Measurements from ENCODE around the gene TTC39C.

Gene TTC39C

DNA sequence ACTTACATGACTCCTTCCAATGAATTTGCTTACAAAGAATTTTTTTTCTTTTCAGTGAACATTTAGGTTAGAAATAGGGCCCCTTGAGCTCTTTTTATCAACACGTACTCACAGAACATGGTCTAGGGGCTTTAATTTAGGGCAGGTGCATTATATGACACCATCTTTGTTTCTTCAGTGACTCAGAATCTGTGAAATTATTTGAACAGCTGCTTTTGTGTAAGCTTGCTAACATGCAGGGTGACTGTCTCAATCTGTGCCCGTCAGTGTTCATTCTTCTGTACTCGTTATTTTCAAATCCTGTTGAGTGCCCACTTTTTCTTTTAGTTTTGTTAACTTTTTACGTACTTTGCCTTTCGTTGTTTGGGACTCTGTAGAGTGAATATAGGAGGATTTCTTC, 71.5 kb downstream of the TTC39C start:
- DNase-seq (ENCODE audit: low read depth, low spot score) = no peak

DNA sequence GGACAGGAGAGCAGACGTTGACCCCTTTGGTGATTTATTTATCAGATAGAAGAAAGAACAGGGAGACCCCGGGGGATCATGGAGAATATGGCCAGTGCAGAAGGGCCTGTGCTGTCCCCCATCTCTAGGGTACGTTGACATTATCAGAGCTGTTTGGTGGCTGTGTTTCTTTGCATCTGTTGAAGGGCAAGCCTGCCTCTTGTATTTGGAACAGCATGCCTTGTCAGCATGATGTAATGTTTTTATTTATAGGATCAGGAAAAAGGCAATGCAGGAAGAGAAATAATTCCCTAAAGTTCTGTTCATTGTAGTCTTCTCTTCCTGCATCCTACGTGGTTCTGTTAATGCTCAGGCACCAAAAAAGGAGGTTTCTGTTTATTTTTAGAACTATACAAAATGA, 74.5 kb downstream of the TTC39C start:
- no peak for DNase-seq (ENCODE audit: low read depth, low spot score)

DNA sequence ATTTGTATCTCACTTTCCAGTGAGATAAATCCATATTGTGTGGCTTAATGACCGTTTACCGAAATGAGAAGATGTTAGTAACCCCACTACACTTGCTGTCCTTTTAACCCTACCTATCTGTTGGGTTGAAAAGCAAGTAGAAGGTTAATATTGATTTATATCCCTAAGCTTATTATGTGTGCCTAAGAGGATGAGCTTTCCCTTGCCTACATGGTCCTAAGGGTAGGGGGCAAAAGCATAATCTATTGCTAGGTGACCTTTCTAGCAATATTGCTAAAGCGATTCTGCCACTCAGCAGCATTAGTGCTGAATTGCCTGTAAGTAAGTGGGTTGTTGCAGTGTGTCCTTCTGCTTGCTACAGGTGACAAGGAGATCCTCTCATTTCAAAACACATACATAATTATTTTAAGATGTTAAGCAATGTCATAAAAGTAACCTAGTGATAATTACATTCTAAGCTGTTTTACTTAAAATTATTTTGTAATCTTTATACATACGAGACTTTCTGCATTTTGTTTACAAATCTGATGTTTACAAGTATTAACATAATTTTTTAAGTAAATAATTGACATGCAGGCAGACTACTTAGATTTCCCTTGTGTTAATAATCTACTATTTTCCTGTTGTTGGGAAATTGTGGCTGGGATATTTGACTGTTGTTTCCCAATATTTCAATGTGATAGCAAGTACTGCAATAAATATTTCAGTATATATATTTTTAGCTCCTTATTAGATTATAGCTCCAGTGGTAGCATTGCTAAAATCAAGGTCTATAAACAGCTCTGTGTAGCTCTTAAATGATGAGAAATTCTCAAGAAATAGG, 75.2 kb downstream of the TTC39C start:
- DNase-seq (ENCODE audit: low read depth, low spot score) = no peak

DNA sequence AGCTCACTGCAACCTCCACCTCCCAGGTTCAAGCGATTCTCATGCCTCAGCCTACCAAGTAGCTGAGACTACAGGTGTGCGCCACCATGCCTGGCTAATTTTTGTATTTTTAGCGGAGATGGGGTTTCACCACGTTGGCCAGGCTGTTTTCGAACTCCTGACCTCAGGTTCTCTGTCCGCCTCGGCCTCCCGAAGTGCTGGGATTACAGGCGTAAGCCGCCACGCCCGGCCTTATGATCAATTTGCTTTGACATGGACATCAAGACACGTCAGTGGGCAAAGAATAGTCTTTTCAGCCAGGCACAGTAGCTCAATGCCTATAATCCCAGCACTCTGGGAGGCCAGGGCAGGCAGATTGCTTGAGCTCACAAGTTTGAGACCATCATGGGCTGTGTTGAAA, 76.3 kb downstream of the TTC39C start:
- DNase-seq (ENCODE audit: low read depth, low spot score) = no peak

DNA sequence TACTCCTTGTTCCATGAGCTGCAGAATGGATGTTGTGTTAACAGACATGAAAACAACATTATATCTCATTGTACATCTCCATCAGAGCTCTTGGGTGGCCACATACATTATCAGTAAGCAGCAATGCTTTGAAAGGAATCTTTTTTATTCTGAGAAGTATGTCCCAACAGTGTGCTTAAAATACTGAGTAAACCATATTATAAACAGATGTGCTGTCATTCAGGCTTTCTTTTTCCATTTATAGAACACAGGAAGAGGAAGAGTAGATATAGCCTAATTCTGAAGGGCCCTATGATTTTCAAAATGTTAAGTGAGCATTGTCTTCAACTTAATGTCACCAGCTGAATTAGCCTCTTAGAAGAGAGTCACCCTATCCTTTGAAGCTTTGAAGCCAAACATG, 80.0 kb downstream of the TTC39C start:
- DNase-seq (ENCODE audit: low read depth, low spot score) = no peak

DNA sequence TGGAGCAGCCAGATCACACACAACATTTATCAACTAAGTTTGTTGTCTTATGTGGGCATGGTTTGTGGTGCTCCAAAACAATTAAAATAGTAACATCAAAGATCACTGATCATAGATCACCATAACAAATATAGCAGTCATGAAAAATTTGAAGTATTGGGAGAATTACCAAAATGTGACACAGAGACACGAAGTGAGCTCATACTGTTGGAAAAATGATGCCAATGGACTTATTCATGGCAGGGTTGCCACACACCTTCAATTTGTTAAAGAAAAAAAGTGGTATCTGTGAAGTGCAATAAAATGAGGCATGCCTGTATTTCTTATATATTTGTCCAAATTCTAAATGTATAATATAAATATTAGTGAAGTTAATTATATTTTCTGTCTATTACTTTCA, 81.4 kb downstream of the TTC39C start:
- no peak for DNase-seq (ENCODE audit: low read depth, low spot score)

DNA sequence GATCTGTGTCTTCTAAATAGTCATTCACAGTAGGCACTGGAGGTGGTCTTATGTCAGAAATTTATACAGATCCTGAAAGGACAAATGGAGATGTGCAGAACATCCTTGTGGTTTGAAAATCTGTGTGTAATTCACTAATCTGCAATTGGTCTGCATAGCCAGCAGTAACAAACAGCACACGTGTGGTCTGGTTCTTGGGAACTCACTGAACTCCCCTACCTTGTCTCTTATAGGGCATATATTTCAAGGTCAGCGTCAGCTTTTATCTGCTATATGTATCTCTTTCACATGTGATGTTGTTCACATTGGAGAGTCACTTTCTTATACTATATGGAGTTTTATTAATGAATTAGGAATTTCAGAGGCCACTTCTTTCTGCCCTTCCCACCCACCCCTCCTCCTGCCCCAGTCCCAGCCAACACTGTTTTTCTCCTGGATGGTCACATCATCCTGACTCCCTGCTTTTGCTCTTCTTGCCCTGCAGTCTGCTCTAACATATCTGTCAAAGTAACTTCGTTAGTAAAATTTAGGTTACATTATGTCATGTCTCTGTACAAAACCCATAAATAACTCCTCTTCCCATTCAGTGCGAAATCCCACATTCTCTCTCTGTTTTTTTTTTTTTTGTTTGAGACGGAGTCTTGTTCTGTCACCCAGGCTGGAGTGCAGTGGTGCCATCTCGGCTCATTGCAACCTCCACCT, 88.9 kb downstream of the TTC39C start:
- DNase-seq (ENCODE audit: low read depth, low spot score) = no peak

DNA sequence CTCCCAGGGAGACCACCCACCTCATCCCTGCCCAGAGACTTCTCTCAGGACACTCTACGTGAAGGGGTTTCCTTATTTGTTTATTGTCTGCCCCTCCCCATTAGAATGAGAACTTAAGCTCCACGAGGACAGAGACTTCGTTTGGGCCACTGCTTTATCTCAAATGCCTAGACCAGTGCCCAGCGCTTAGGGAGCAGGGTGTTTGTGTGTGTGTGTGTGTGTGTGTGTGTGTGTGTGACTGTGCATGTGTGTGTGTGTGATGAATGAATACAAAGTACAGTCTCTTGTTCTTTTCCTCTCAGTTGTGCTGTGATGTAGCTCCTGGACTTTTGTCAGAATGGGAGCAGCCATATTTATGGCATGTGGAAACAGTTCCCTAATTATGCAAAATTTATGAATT, 89.9 kb downstream of the TTC39C start:
- no peak for DNase-seq (ENCODE audit: low read depth, low spot score)

DNA sequence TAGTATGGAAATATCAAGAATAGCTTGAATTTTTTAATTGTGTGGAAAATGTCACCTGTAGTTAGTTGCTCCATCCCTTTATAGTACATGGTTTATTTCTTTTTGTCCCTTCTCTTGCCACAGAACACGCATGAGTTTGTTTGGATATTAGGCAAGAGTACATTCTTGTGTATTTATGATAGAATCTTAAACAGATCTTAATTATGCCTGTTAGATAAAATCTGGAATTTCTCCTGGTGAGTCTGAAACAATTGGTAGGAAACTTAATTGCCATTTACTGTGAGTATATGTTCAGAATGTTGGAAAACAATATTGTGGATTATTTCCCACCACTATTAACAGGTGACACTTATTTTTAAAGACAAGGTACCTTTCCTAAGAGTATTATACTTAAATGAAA, 94.1 kb downstream of the TTC39C start:
- DNase-seq (ENCODE audit: low read depth, low spot score) = no peak

DNA sequence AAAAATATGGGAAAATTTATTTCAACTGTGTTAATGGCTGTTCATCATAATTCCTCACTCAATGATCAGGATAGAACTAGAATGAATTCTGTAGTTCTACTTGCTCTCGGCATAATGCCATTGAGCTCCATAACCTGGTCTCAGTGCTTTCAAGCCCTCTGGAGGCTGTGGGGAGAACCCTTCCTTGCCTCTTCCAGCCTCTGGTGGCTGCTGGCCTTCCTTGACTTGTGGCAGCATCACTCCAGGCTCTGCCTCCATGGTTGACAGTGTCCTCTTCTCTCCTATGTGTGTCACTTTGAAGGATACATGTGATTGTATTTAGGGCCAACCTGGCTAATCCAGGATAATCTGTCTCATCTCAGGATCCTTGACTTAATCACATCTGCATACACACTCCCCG, 97.4 kb downstream of the TTC39C start:
- no peak for DNase-seq (ENCODE audit: low read depth, low spot score)

DNA sequence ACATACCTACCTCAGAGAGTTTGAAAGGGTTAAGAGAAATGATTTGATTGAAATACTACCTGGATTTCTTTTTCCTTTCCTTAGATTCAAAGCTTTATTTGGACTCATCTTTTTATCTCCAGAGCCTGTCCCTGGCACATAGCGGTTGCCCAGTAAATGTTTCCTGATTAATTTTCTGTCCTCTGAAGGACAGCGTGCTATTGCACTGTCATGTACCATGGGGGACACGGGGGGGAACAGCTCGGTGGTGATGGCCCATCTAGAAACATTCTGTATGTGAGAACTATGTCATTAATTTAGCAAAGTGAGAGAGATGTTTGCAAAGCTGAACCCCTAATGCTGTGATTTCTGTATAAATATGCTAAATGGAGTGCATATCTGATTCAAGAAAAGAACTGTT, 97.9 kb downstream of the TTC39C start:
- no peak for DNase-seq (ENCODE audit: low read depth, low spot score)

DNA sequence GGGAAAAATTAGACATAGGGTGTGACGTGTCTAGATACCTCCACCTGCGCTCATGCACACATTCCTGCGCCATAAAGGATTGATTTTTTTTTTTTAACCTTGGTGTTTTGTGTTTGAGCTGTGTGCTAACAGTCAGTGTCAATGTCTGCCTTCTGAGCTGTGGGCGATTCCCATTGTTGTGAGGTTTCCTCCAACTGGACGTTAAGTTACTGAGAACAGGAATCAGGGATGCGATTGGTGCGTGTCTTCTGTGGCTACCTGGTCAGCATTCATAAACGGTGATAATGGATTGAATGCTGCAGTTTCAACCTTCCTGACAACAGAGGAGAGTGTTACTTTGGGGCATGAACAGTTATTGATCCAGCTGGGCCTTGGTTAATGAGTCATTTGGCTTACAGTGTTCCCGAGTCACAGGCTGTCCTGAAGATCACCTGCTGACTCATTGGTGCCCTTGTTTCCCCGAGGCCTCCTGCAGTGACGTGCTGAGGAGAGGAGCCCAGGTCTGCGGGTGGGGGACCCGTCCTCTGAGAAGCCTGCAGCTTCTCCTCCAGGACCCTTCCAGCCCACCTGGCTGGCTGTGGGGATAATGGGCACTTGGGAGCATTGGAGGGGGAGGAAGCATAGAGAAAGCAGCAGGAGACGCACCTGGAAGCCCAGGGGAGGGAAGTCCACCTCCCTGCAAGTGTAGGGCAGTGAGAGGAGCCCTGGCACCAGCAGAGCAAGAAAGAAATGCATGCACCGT, 98.5 kb downstream of the TTC39C start:
- no peak for DNase-seq (ENCODE audit: low read depth, low spot score)

DNA sequence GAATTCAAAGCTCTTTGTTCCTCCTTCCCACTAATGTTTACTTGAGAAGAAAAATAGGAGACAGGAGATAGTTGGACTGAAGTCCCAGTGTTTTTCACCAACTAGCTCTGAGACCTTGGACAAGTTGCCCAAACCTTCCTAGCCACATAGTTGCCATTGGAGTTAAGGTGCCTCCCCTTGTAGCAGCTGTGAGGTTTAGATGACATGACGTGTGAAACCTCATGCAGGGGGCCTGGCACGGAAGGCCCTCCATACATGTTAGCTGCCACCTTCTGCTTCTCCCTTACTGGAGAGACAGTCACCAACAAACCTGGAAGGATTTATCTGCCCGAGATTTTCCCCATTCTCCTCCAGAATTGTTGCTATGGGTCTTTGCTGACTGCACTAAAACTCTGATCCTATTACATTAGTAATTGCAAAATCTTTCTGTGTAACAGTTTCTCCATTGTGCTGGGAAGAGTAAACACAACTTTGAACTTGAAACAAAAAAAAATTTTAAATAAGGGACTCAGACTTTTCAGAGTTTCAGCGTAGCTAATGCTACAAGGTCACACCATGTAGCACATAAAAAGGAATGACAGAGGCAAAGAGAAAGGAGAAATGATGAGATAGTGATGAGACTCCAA, 100.5 kb downstream of the TTC39C start:
- no peak for DNase-seq (ENCODE audit: low read depth, low spot score)

DNA sequence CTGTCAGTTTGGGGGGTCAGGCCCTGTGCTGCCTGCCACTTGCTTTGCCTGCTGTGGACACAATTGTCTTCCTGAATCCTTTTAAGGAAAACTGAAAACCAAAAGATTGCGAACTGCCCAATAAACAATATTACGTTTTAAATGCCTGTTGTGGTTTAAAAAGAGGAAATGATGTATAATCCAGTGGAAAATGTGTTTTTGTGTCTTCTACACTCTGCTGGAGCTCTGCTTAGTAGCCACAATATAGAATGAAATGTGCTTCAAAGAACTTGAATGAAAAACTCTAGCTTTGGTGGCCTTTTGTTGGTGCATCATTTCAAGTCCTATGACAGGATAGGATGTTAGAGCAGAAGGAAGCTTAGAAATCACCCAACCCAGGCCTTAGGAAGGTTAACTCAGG, 101.1 kb downstream of the TTC39C start:
- no peak for DNase-seq (ENCODE audit: low read depth, low spot score)

DNA sequence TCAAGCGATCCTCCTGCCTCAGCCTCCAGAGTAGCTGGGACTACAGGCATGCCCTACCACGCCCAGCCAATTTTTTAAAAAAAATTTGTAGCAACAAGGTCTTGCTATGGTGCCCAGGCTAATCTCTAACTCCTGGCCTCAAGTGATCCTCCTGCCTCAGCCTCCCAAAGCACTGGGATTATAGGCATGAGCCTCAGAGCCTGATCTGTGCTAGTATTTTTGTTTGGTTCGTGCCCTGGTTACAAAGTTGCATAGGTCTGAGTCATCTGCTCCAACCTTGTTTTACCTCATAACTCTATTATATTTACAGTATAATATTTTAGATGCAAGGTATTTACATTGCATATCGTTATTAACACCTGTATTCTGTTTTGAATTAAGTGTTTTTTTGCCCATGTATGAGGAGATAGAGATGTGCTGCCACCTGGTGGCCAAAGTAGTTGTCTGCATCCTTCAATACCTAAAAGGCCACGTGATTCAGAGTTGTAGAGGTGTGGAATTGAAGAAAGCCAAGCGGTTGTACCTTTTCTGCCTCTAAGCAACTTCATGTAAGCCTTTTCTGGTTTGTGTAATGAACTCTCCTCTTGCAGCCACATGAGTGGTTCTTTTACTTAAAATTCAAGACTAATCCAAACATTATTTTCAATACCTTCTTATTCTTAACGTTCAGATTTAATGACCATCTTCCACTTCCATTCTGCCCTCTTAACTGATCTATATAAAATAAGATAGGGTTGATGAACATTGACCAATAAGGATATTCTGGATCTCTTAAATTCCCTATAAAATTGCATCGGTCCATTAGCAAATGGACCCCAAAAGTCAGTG, 104.4 kb downstream of the TTC39C start:
- DNase-seq (ENCODE audit: low read depth, low spot score) = peak; percentile 51

DNA sequence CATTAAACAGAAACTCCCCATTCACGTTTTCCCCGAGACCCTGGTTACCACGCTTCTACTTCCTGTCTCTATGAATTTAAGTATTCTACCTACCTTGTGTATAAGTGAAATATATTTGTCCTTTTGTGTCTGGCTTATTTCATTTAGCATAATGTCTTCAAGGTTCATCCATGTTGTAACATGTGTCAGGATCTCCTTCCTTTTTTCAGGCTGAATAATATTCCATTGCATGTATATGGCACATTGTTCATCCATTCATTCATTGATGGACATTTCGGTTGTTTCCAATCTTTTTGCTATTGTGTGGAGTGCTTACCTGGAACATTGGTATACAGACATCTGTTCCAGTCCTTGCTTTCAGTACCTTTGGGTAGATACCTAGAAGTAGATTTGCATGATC, 106.1 kb downstream of the TTC39C start:
- no peak for DNase-seq (ENCODE audit: low read depth, low spot score)

DNA sequence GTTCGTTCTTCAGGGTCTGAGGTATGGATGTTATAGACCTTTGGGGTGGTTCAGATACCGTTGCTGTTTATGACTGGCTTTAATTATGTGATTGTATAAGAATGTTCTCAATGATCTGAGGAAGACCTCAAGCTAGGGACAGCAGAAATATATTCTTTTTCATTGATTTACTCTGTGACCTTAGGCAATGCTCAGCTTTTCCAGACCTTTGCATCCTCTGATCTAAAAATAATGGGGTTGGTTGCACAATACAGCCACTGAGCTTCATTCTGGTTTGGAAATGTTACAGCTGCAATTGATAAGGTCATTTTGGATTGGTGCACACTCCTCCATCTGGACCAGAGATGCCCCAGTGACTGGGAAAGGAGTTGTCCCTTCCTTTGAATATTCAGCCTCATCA, 107.1 kb downstream of the TTC39C start:
- DNase-seq (ENCODE audit: low read depth, low spot score) = no peak

DNA sequence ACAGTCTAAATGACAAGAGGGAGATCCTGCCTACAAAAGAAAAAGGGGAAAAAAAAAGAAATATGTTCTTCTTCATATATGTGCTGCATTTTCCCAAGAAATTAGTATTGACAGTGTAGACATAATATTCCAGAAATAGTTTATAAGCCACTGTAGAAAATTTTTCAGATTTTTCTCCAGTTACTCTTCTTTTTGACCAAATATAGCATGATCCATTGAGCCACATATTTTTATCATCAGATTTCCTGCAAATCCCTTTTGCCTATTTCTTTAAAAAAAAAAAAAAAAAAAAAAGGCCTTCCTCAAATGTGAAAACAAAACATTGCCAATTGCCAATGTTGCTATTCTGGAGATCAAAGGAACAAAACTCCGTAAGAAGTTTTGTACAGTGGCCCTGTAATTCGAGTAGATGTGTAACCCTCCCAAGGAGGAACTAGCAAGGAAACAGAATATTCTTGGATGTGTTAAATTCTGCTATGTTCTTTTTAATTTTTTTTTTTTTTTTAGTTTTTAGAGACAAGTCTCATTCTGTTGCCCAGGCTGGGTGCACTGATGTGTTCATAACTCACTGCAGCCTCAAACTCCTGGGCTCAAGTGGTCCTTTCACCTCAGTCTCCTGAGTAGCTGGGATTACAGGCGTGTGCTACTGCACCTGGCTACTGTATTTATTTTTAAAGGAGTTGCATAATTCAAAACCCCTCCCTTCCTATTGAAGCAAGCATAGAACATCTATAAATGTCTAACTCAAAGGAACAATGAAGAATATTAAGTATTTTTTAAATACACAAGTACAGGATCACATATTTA, 111.8 kb downstream of the TTC39C start:
- no peak for DNase-seq (ENCODE audit: low read depth, low spot score)

DNA sequence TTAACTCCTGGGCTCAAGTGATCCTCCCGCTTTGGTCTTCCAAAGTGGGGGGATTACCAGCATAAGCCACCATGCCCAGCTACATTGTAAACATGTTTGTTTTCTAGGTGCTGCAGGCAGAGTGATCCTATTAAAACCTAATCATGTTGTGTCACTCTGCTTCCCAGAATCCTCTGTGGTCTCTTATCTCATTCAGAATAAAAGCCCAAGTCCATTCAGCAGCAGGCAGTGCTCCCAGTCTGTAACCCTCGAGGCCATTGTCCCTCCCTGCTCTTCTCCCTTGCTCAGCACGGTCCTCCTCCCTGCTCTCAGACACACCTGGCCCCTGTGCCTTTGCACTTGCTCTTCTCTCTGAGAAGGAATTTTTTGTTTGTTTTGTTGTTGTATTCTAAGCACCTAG, 113.2 kb downstream of the TTC39C start:
- DNase-seq (ENCODE audit: low read depth, low spot score) = no peak

DNA sequence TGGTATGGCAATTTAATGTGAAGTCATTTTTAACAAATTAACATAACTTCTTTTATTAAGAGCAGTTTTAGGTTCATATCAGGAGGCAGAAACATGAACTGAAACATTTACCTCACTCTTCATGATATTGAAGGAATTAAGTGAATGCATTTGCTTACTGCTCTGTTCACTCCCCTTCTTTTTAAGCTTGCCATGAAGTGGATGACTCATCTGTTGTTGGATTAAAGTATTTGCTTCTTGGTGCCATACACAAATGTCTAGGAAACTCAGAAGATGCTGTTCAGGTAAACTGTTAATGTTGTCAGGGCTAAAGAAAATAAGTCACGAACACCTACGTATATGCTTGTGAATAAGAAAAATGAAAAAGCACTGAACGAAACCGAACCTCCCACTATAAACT, 114.1 kb downstream of the TTC39C start:
- no peak for DNase-seq (ENCODE audit: low read depth, low spot score)
